Measurements from ENCODE around the gene PHETA1.

Gene PHETA1

GRCh38 chr12:111414711-111415252 lies 45.9 kb upstream of the PHETA1 start:
- Histone ChIP-seq H3K9ac (ENCODE audit: low read length) (no peak overlapping the region), H4K20me1 (ENCODE audit: insufficient read depth, low read length) (peaks cover 80% of the 10 kb centered on the region), H3K27ac (ENCODE audit: low read length) (no peak overlapping the region), H3K79me2 (ENCODE audit: low read length) (peaks cover 53% of the 10 kb centered on the region), H3K4me1 (ENCODE audit: low read length) (0 out of 2 replicates have a peak, but pooled peaks cover 3% of the 10 kb centered on the region), H3K4me2 (ENCODE audit: low read length) (no peak overlapping the region), H3K9me3 (ENCODE audit: insufficient read depth, low read length) (no peaks in the 10 kb centered on the region), H3K36me3 (replicated peaks; ENCODE audit: low read depth, low read length) (peaks cover 9% of the 10 kb centered on the region), H3K4me3 (ENCODE audit: low read length) (no peak overlapping the region), H3K27me3 (ENCODE audit: low read depth, low read length) (no peaks in the 10 kb centered on the region), H2AFZ (ENCODE audit: low read depth, low read length) (no peak overlapping the region)
- TF ChIP-seq EZH2phosphoT487 (IDR thresholded peaks at IDR 0.05; ENCODE audit: low read depth) (no peak), CTCF (IDR thresholded peaks at IDR 0.05; ENCODE audit: low read depth, low read length) (no peak)

GRCh38 chr12:111413442-111414086 lies 44.7 kb upstream of the PHETA1 start:
- Histone ChIP-seq H3K27ac (ENCODE audit: low read length) (no peak overlapping the region), H3K9me3 (ENCODE audit: insufficient read depth, low read length) (no peaks in the 10 kb centered on the region), H3K79me2 (ENCODE audit: low read length) (peaks cover 65% of the 10 kb centered on the region), H3K36me3 (replicated peaks; ENCODE audit: low read depth, low read length) (peaks cover 3% of the 10 kb centered on the region), H3K4me1 (ENCODE audit: low read length) (peaks cover 13% of the 10 kb centered on the region), H3K4me3 (ENCODE audit: low read length) (no peak overlapping the region), H3K4me2 (ENCODE audit: low read length) (no peak overlapping the region), H2AFZ (ENCODE audit: low read depth, low read length) (no peak overlapping the region), H4K20me1 (ENCODE audit: insufficient read depth, low read length) (peaks cover 81% of the 10 kb centered on the region), H3K27me3 (ENCODE audit: low read depth, low read length) (peaks cover 1% of the 10 kb centered on the region; the same call in 1 of the 2 replicates), H3K9ac (ENCODE audit: low read length) (no peak overlapping the region)
- TF ChIP-seq CTCF (IDR thresholded peaks at IDR 0.05; ENCODE audit: low read depth, low read length) (no peak), EZH2phosphoT487 (IDR thresholded peaks at IDR 0.05; ENCODE audit: low read depth) (no peak)

- peaks cover 84% of the 10 kb centered on the region for H4K20me1 ChIP-seq (ENCODE audit: insufficient read depth, low read length)
- H2AFZ ChIP-seq (ENCODE audit: low read depth, low read length), result no peak overlapping the region
- peaks cover 71% of the 10 kb centered on the region for H3K79me2 ChIP-seq (ENCODE audit: low read length)
- H3K27ac ChIP-seq (ENCODE audit: low read length), result no peak overlapping the region
- H3K4me1 ChIP-seq (ENCODE audit: low read length), result peaks cover 20% of the 10 kb centered on the region
- no peak overlapping the region for H3K9ac ChIP-seq (ENCODE audit: low read length)
- peaks cover 5% of the 10 kb centered on the region; the same call in 1 of the 2 replicates for H3K27me3 ChIP-seq (ENCODE audit: low read depth, low read length)
- TF ChIP-seq EZH2phosphoT487 (IDR thresholded peaks at IDR 0.05; ENCODE audit: low read depth) (no peak), CTCF (IDR thresholded peaks at IDR 0.05; ENCODE audit: low read depth, low read length) (no peak)
- no peak overlapping the region for H3K4me3 ChIP-seq (ENCODE audit: low read length)
- no peaks in the 10 kb centered on the region for H3K9me3 ChIP-seq (ENCODE audit: insufficient read depth, low read length)
- H3K4me2 ChIP-seq (ENCODE audit: low read length), result no peak overlapping the region
- H3K36me3 ChIP-seq (replicated peaks; ENCODE audit: low read depth, low read length), result peaks cover 2% of the 10 kb centered on the region
Measured at GRCh38 chr12:111412830-111413441, 44.0 kb upstream of the PHETA1 start.
